Measurements from ENCODE around the gene PTBP3. TPM values are rescaled to one million over a fixed set of nuclear protein-coding genes. Genes with fewer than 3 reads are reported as not detected.
"Not testable (repeated sequence)": the region's sequence is repeated elsewhere in the genome, so short reads cannot be mapped to it uniquely, and the experiment has no call there.

The PTBP3 gene
- total RNA-seq, 1 experiment from 2014 or later, result 57.1 TPM

GRCh38 chr9:112377087-112377486 is 43.7 kb upstream of the PTBP3 start:
- no peak for DNase-seq (ENCODE audit: low spot score)
- TF ChIP-seq EZH2 (IDR thresholded peaks at IDR 0.05; ENCODE audit: borderline replicate concordance, low read depth, low read length, poor library complexity, severe bottlenecking) (no peak), CTCF (conservative IDR thresholded peaks at IDR 0.05; ENCODE audit: low read depth, low read length) (no peak)
- CTCF ChIA-PET, result no interaction called here
- Histone ChIP-seq H3K4me3 (ENCODE audit: low read depth, low read length, poor library complexity, severe bottlenecking) (peak overlapping the region; percentile 88), H3K9me3 (ENCODE audit: low read depth, low read length, poor library complexity, severe bottlenecking) (no peaks in the 10 kb centered on the region), H3K36me3 (ENCODE audit: insufficient read depth, low read length, poor library complexity, severe bottlenecking) (no peaks in the 10 kb centered on the region), H3K27me3 (replicated peaks; ENCODE audit: insufficient read depth, low read depth, low read length, poor library complexity) (no peaks in the 10 kb centered on the region), H3K27ac (ENCODE audit: low read depth, low read length, poor library complexity, severe bottlenecking) (no peak overlapping the region), H3K4me1 (ENCODE audit: insufficient read depth, low read length, poor library complexity, severe bottlenecking) (peaks cover 5% of the 10 kb centered on the region)
- POLR2A ChIA-PET (ENCODE audit: low non-redundant PET), result no interaction called here
- intact Hi-C loops (cut with micrococcal nuclease; ENCODE audit: unreplicated experiment), result loop anchor here (5.0 to 10.0 kb wide), 2 partner anchors 45 to 338 kb away; partner anchors contain the start of genes INIP and PTBP3
- no TSS peak for BruUV-seq (replicated peaks)

GRCh38 chr9:112375361-112375760 is 41.9 kb upstream of the PTBP3 start:
- CTCF ChIA-PET, result no interaction called here
- Histone ChIP-seq H3K9me3 (ENCODE audit: low read depth, low read length, poor library complexity, severe bottlenecking) (no peaks in the 10 kb centered on the region), H3K4me1 (ENCODE audit: insufficient read depth, low read length, poor library complexity, severe bottlenecking) (peaks cover 5% of the 10 kb centered on the region), H3K4me3 (ENCODE audit: low read depth, low read length, poor library complexity, severe bottlenecking) (no peak overlapping the region), H3K27ac (ENCODE audit: low read depth, low read length, poor library complexity, severe bottlenecking) (no peak overlapping the region), H3K27me3 (replicated peaks; ENCODE audit: insufficient read depth, low read depth, low read length, poor library complexity) (no peaks in the 10 kb centered on the region), H3K36me3 (ENCODE audit: insufficient read depth, low read length, poor library complexity, severe bottlenecking) (no peaks in the 10 kb centered on the region)
- no peak for DNase-seq (ENCODE audit: low spot score)
- POLR2A ChIA-PET (ENCODE audit: low non-redundant PET), result no interaction called here
- intact Hi-C loops (cut with micrococcal nuclease; ENCODE audit: unreplicated experiment), result loop anchor here (5.0 to 10.0 kb wide), 2 partner anchors 43 to 339 kb away; partner anchors contain the start of genes INIP and PTBP3
- no TSS peak for BruUV-seq (replicated peaks)
- no peak for TF ChIP-seq CTCF (conservative IDR thresholded peaks at IDR 0.05; ENCODE audit: low read depth, low read length)

- H3K4me3 ChIP-seq (ENCODE audit: low read depth, low read length, poor library complexity, severe bottlenecking); BruUV-seq (replicated peaks); H3K27me3 ChIP-seq (replicated peaks; ENCODE audit: insufficient read depth, low read depth, low read length, poor library complexity); H3K4me1 ChIP-seq (ENCODE audit: insufficient read depth, low read length, poor library complexity, severe bottlenecking); H3K27ac ChIP-seq (ENCODE audit: low read depth, low read length, poor library complexity, severe bottlenecking); POLR2A ChIA-PET (ENCODE audit: low non-redundant PET); CTCF ChIA-PET; H3K9me3 ChIP-seq (ENCODE audit: low read depth, low read length, poor library complexity, severe bottlenecking); H3K36me3 ChIP-seq (ENCODE audit: insufficient read depth, low read length, poor library complexity, severe bottlenecking); DNase-seq (ENCODE audit: low spot score): not testable (repeated sequence)
- intact Hi-C loops (cut with micrococcal nuclease; ENCODE audit: unreplicated experiment), result loop anchor here (10.0 kb wide), 1 partner anchor 341 kb away; the partner anchor contains the start of gene INIP
These were observed 40.8 kb upstream of the PTBP3 start for GRCh38 chr9:112374232-112374631.

GRCh38 chr9:112373666-112374065 is 40.2 kb upstream of the PTBP3 start:
- intact Hi-C loops (cut with micrococcal nuclease; ENCODE audit: unreplicated experiment), result loop anchor here (10.0 kb wide), 1 partner anchor 341 kb away; the partner anchor contains the start of gene INIP
- BruUV-seq (replicated peaks); H3K9me3 ChIP-seq (ENCODE audit: low read depth, low read length, poor library complexity, severe bottlenecking); H3K36me3 ChIP-seq (ENCODE audit: insufficient read depth, low read length, poor library complexity, severe bottlenecking); H3K27me3 ChIP-seq (replicated peaks; ENCODE audit: insufficient read depth, low read depth, low read length, poor library complexity); DNase-seq (ENCODE audit: low spot score); H3K4me3 ChIP-seq (ENCODE audit: low read depth, low read length, poor library complexity, severe bottlenecking); H3K4me1 ChIP-seq (ENCODE audit: insufficient read depth, low read length, poor library complexity, severe bottlenecking); CTCF ChIA-PET; H3K27ac ChIP-seq (ENCODE audit: low read depth, low read length, poor library complexity, severe bottlenecking); POLR2A ChIA-PET (ENCODE audit: low non-redundant PET): not testable (repeated sequence)
